Measurements from ENCODE around the gene TAOK2.

DNA sequence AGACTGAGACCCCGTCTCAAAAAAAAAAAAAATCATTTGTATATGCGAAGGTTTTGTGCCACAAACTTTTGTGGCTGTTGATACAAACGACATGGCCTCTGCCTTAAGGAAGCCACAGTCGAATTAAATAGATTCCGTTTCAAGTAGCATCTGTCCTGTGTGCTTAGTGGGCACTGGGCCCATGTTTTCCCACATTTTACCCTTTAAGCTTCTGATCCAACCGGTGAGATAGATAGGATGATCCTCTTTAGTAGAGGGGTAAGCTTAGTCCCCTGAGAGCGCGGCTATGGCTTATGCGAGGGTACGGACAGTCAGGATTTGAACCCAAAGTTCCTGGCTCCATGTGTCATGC, 12.6 kb upstream of the TAOK2 start:
- TF ChIP-seq, protein P1, sequence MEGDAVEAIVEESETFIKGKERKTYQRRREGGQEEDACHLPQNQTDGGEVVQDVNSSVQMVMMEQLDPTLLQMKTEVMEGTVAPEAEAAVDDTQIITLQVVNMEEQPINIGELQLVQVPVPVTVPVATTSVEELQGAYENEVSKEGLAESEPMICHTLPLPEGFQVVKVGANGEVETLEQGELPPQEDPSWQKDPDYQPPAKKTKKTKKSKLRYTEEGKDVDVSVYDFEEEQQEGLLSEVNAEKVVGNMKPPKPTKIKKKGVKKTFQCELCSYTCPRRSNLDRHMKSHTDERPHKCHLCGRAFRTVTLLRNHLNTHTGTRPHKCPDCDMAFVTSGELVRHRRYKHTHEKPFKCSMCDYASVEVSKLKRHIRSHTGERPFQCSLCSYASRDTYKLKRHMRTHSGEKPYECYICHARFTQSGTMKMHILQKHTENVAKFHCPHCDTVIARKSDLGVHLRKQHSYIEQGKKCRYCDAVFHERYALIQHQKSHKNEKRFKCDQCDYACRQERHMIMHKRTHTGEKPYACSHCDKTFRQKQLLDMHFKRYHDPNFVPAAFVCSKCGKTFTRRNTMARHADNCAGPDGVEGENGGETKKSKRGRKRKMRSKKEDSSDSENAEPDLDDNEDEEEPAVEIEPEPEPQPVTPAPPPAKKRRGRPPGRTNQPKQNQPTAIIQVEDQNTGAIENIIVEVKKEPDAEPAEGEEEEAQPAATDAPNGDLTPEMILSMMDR (conservative IDR thresholded peaks at IDR 0.05; ENCODE audit: low read depth, low read length), result no peak
- TF ChIP-seq POLR2A (IDR thresholded peaks at IDR 0.05; ENCODE audit: low read depth, low read length), result no peak
- TF ChIP-seq, protein P2, sequence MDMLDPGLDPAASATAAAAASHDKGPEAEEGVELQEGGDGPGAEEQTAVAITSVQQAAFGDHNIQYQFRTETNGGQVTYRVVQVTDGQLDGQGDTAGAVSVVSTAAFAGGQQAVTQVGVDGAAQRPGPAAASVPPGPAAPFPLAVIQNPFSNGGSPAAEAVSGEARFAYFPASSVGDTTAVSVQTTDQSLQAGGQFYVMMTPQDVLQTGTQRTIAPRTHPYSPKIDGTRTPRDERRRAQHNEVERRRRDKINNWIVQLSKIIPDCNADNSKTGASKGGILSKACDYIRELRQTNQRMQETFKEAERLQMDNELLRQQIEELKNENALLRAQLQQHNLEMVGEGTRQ (IDR thresholded peaks at IDR 0.05; ENCODE audit: low read depth, low read length), result no peak
- TF ChIP-seq RAD21 (IDR thresholded peaks at IDR 0.05; ENCODE audit: low read length), result no peak
- TF ChIP-seq FOS (IDR thresholded peaks at IDR 0.05; ENCODE audit: low read depth, low read length), result no peak
- no peak for TF ChIP-seq SMC3 (IDR thresholded peaks at IDR 0.05; ENCODE audit: low read depth, low read length)
- TF ChIP-seq BHLHE40 (IDR thresholded peaks at IDR 0.05; ENCODE audit: low read depth, low read length), result no peak
- no peak for TF ChIP-seq RCOR1 (IDR thresholded peaks at IDR 0.05; ENCODE audit: insufficient replicate concordance, low read length)
